Neural progenitor cell (in vitro differentiated cells): ENCODE measurements around the gene SLC7A7. TPM values are rescaled to one million over a fixed set of nuclear protein-coding genes. Genes with fewer than 3 reads are reported as not detected.

Experiments used
- DNase-seq: peaks from one replicate; pipeline ENCODE4 v3.0.0-alpha.2; 2016; ENCODE audit warnings: low spot score
- H2AFZ ChIP-seq: fragments of 200-600 bp; sonication (generic); replicated peaks from 2 replicates; pipeline ENCODE4 v1.6.1; 2016; ENCODE audit warnings: antibody characterized with exemption
- H3F3A ChIP-seq: fragments of 200-600 bp; sonication (generic); 2 replicates; pipeline ENCODE4 v1.6.1; 2016; ENCODE audit warnings: antibody characterized with exemption, low read depth
- H3K27ac ChIP-seq: fragments of 200-600 bp; sonication (generic); 2 replicates; pipeline ENCODE4 v1.5.1; 2016; ENCODE audit warnings: mild to moderate bottlenecking
- H3K27me3 ChIP-seq: fragments of 200-600 bp; sonication (generic); 2 replicates; pipeline ENCODE4 v1.6.1; 2016; ENCODE audit warnings: mild to moderate bottlenecking, moderate library complexity
- H3K36me3 ChIP-seq: fragments of 200-600 bp; sonication (generic); 2 replicates; pipeline ENCODE4 v1.5.1; 2016
- H3K4me1 ChIP-seq: fragments of 200-600 bp; sonication (generic); 2 replicates; pipeline ENCODE4 v1.6.1; 2016; ENCODE audit warnings: mixed run types
- H3K4me2 ChIP-seq: fragments of 200-600 bp; sonication (generic); 2 replicates; pipeline ENCODE4 v1.6.1; 2016
- H3K4me3 ChIP-seq: fragments of 200-600 bp; sonication (generic); 2 replicates; pipeline ENCODE4 v1.5.1; 2016
- H3K79me2 ChIP-seq: fragments of 200-600 bp; sonication (generic); 2 replicates; pipeline ENCODE4 v1.6.1; 2016; ENCODE audit warnings: low read depth
- H3K9ac ChIP-seq: fragments of 200-600 bp; sonication (generic); 2 replicates; pipeline ENCODE4 v1.6.1; 2016
- H3K9me3 ChIP-seq: fragments of 200-600 bp; sonication (generic); 2 replicates; pipeline ENCODE4 v1.5.1; 2016; ENCODE audit warnings: low read depth
- H4K20me1 ChIP-seq: fragments of 200-600 bp; sonication (generic); 2 replicates; pipeline ENCODE4 v1.6.1; 2016; ENCODE audit warnings: low read depth
- H3K27ac Mint-ChIP-seq: 3 replicates; pipeline ENCODE4 v1.8.0; 2021; ENCODE audit warnings: mixed read lengths
- H3K27me3 Mint-ChIP-seq: 2 replicates; pipeline ENCODE4 v1.8.0; 2022; ENCODE audit warnings: low read depth, mild to moderate bottlenecking, inconsistent platforms, moderate library complexity, mixed read lengths; ENCODE audit not compliant: insufficient read depth
- H3K36me3 Mint-ChIP-seq: 3 replicates; pipeline ENCODE4 v1.8.0; 2021; ENCODE audit warnings: mixed read lengths
- H3K4me1 Mint-ChIP-seq: 3 replicates; pipeline ENCODE4 v1.8.0; 2021; ENCODE audit warnings: mixed read lengths
- H3K4me3 Mint-ChIP-seq: 3 replicates; pipeline ENCODE4 v1.8.0; 2021; ENCODE audit warnings: mild to moderate bottlenecking, moderate library complexity, mixed read lengths
- H3K9me3 Mint-ChIP-seq: 3 replicates; pipeline ENCODE4 v1.8.0; 2020; ENCODE audit warnings: mixed read lengths
- CTCF ChIP-seq: fragments of 200-600 bp; sonication (generic); IDR thresholded peaks from 2 replicates; pipeline ENCODE4 v1.5.1; 2017; ENCODE audit warnings: antibody characterized with exemption, mild to moderate bottlenecking
- EZH2 ChIP-seq: fragments of 200-600 bp; sonication (generic); IDR thresholded peaks from 2 replicates; pipeline ENCODE4 v1.6.1; 2017; ENCODE audit warnings: antibody characterized with exemption, mild to moderate bottlenecking, moderate library complexity
- EZH2phosphoT487 ChIP-seq: fragments of 200-600 bp; sonication (generic); IDR thresholded peaks from 2 replicates; pipeline ENCODE4 v1.6.1; 2017; ENCODE audit warnings: antibody characterized with exemption
- total RNA-seq: library from RNA; depleted of rRNA; stranded (reverse); fragments of >200 nt; gene quantifications from 2 replicates; pipeline ENCODE4 v1.2.3, GENCODE V29; 2015; ENCODE audit warnings: low replicate concordance

SLC7A7 gene
- total RNA-seq, 1 donor from 2014 or later, result 5.6 TPM

GRCh38 chr14:22814373-22814772 is 862 bp downstream of the SLC7A7 start:
- H3K27me3 Mint-ChIP-seq, result peaks cover 11% of the 10 kb centered on the region
- Histone ChIP-seq H2AFZ (peak overlapping the region; percentile 100), H4K20me1 (no peaks in the 10 kb centered on the region), H3F3A (peaks cover 27% of the 10 kb centered on the region), H3K27ac (no peak overlapping the region), H3K4me2 (no peak overlapping the region), H3K79me2 (no peaks in the 10 kb centered on the region), H3K4me3 (no peak overlapping the region), H3K36me3 (no peaks in the 10 kb centered on the region), H3K9ac (no peak overlapping the region), H3K9me3 (no peaks in the 10 kb centered on the region), H3K27me3 (peaks cover 3% of the 10 kb centered on the region), H3K4me1 (peaks cover 10% of the 10 kb centered on the region)
- no peak for DNase-seq
- peaks cover 26% of the 10 kb centered on the region for H3K4me1 Mint-ChIP-seq
- no peaks in the 10 kb centered on the region for H3K9me3 Mint-ChIP-seq
- no peaks in the 10 kb centered on the region for H3K36me3 Mint-ChIP-seq
- TF ChIP-seq EZH2, result no peak
- TF ChIP-seq CTCF, result no peak
- TF ChIP-seq EZH2phosphoT487, result no peak
- H3K4me3 Mint-ChIP-seq, result no peak overlapping the region
- H3K27ac Mint-ChIP-seq, result no peak overlapping the region

DNA sequence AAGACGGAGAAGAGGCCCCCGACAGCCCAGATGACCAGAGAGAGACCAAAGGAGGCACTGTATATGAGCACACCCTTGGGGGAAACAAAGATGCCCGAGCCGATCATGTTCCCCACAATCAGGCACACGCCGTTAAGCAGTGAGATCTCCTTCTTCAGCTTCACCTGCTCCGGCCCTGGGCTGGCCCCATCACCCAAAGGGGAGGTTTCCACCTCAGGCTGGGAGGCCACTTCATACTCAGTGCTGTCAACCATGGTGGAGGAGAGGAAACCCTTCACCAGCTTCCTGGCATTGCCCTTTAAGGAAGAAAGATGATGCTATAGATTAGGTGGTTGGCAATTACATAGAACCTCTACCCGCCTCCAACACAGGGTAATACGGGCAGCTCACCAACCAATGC is 2.1 kb downstream of the SLC7A7 start:
- no peaks in the 10 kb centered on the region for H3K36me3 ChIP-seq
- no peak for DNase-seq
- H3K36me3 Mint-ChIP-seq, result no peaks in the 10 kb centered on the region
- H3K4me2 ChIP-seq, result no peak overlapping the region
- H4K20me1 ChIP-seq, result no peaks in the 10 kb centered on the region
- H3K27ac Mint-ChIP-seq, result peak overlapping the region; percentile 21
- no peaks in the 10 kb centered on the region for H3K27me3 ChIP-seq
- no peaks in the 10 kb centered on the region for H3K9me3 ChIP-seq
- no peaks in the 10 kb centered on the region for H3K9me3 Mint-ChIP-seq
- no peaks in the 10 kb centered on the region for H3K79me2 ChIP-seq
- peaks cover 18% of the 10 kb centered on the region for H3F3A ChIP-seq
- H3K4me1 Mint-ChIP-seq, result peaks cover 19% of the 10 kb centered on the region
- no peak overlapping the region for H2AFZ ChIP-seq
- H3K9ac ChIP-seq, result no peak overlapping the region
- peaks cover 10% of the 10 kb centered on the region for H3K4me1 ChIP-seq
- H3K27ac ChIP-seq, result no peak overlapping the region
- H3K4me3 Mint-ChIP-seq, result no peak overlapping the region
- TF ChIP-seq EZH2 (no peak), EZH2phosphoT487 (no peak), CTCF (no peak)
- no peak overlapping the region for H3K4me3 ChIP-seq
- peaks cover 11% of the 10 kb centered on the region for H3K27me3 Mint-ChIP-seq

DNA sequence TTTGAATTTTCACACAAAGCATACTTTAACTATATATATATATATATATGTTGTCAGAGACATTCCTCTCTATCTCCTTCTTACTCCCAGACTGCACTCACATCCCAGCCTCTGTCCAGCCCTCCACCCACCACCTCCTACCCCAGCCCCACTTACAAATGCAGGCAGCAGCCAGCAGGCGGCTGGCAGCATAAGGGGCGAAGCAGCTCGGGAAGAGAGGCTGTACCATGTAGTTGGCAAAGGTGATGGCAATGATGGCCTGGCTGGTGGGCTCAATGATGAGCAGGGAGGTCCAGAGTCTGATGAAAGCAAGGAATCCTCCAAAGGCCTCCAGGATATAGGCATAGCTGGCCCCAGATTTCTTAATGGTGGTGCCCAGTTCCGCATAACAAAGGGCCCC is 2.5 kb downstream of the SLC7A7 start:
- peaks cover 14% of the 10 kb centered on the region for H3F3A ChIP-seq
- peaks cover 10% of the 10 kb centered on the region for H3K4me1 ChIP-seq
- Mint-ChIP-seq H3K4me3 (no peak overlapping the region), H3K27ac (peak overlapping the region; percentile 21), H3K9me3 (no peaks in the 10 kb centered on the region), H3K27me3 (peaks cover 12% of the 10 kb centered on the region), H3K36me3 (no peaks in the 10 kb centered on the region), H3K4me1 (peaks cover 16% of the 10 kb centered on the region)
- H3K9me3 ChIP-seq, result no peaks in the 10 kb centered on the region
- no peak overlapping the region for H3K4me3 ChIP-seq
- no peak overlapping the region for H2AFZ ChIP-seq
- DNase-seq, result peak; percentile 34
- H3K36me3 ChIP-seq, result no peaks in the 10 kb centered on the region
- H3K4me2 ChIP-seq, result no peak overlapping the region
- TF ChIP-seq CTCF (peak; percentile 33), EZH2 (no peak)
- no peak overlapping the region for H3K9ac ChIP-seq
- H3K79me2 ChIP-seq, result no peaks in the 10 kb centered on the region
- no peaks in the 10 kb centered on the region for H3K27me3 ChIP-seq
- no peaks in the 10 kb centered on the region for H4K20me1 ChIP-seq
- no peak overlapping the region for H3K27ac ChIP-seq
